OCI-M1 (cell line): ENCODE measurements around the gene NUCKS1.

Source experiments
- DNase-seq: peaks from one replicate; lab custom pipeline; 2025; lab: John Stamatoyannopoulos, UW

NUCKS1 gene

GRCh38 chr1:205699416-205699815 lies 50.6 kb downstream of the NUCKS1 start:
- no peak for DNase-seq

DNA sequence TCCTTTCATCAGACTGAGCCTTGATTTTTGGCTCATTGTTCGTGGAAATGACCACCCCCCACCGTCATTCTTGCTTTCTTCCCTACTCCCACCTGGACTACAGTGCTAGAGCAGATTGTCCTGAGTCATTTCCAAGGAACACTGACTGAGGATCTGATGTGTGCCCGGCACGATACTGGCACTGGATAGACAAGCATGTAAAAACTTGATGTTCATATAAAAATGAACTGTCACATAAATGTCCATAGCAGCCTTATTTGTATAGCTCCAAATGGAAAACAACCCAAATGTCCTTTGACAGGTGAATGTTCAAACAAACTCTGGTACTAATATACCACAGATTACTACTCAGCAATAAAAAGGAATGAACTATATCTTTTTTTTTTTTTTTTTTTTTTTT lies 51.1 kb downstream of the NUCKS1 start:
- no peak for DNase-seq

DNA sequence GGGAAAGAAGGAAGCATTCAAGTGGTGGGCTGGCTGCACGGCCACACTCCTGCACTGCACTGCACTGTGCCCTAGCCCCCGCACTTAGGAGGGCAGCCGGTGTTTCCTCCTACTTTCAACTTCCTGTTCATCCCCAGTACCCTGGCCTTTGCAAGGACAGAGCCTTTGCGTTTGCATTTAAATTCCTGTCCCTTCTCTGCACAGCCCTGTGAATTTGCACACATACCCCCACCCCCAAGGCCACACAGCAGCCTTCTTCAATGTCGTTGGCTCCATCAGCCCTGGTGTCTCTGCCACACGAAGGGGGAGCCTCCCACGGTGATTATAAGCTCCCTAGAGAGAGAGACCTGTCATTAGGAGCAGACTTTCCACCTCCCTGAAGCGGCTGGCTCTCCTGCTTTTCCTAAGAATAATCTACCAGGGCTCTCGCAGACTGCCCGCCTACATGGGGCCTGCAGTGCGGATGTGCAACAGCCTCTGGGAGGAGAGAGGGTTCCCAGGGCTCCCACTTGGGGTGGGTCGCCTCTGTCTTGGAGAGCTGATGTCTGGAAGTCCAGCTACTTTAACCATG lies 56.5 kb downstream of the NUCKS1 start:
- DNase-seq: no peak

DNA sequence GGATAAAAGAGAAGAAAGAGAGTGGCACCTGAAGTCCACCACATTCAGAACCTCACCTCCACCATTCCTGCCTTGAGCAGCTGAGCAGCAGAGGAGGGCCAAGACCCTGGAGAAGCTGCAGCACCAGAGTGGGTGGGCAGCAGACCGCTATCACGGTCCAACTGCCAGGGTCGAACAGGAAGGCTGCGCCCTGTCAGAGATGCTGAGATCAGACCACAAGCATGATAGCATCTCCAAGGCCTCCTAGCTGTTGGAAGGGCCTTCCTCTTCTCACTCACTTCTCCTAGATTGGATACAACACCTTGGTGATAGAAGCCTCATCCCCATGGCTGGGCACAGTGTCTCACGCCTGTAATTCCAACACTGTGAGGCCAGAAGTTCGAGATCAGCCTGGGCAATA lies 57.6 kb downstream of the NUCKS1 start:
- DNase-seq: no peak

DNA sequence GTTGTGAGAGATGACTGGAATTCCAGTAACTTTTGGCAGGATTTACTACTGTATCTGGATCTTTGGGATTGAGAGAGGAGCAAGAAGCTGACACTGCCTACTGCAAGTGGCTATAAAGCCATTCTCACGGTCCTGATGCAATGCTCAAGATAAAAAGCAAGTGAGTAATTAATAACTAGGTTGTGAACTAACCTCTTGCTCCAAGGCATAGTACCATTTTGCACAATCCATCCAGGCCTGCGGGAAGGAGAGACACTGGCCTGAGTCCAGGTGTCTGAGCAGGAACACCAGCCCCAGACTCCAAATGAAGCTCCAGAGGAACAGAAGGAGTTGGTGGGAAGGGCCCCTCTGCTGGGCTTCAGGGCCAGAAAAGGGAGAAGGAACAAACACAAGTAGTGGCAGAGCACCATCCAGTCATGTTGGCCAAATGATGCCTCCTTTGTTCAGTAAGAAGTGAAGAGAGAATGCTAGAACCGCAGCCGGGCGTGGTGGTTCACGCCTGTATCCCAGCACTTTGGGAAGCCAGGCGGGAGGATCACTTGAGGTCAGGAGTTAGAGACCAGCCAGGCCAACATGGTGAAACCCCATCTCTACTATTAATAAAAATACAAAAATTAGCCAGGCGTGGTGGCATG lies 59.7 kb downstream of the NUCKS1 start:
- DNase-seq: no peak

GRCh38 chr1:205689479-205689878 lies 60.5 kb downstream of the NUCKS1 start:
- no peak for DNase-seq

DNA sequence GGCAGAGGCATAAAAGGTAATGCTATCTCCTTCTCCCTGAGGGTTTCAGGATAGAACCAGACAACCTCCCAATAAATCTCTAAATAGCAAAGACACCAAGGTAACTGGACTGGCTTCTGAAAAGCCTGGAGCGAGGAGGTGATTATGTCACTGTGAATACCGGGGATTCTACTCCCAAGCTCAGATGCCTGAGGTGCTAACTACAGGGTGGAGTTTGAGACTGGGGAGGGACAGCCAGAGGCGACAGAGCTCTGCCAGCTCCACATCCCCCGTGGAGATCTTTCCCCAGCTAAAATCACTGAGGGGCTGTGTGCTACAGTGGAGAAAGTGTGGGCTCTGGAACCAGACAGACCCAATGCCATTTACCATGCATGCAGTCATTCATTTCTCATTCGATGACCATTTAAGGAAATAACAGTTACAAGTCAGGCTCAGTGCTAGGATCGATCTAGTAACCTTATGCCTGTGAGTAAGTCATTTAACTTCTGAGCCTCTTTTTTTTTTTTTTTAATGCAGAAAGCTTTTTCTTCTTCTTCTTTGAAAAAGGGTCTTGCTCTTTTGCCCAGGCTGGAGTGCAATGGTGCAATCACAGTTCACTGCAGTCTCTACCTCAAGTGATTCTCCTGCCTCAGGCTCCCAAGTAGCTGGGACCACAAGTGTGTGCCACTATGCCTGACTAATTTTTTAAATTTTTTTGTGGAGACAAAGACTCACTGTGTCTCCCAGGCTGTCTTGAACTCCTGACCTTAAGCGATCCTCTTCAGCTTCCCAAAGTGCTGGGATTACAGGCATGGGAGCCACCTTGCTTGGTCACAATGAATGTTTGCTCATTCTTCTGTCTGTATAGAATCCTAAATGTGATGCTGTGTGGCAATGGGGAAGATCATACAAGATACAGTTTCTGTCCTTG lies 61.6 kb downstream of the NUCKS1 start:
- DNase-seq: no peak

- DNase-seq: no peak
These were observed 62.7 kb downstream of the NUCKS1 start for GRCh38 chr1:205687242-205687641.

- no peak for DNase-seq
These were observed 68.6 kb downstream of the NUCKS1 start for GRCh38 chr1:205681364-205681763.

- no peak for DNase-seq
These were observed 69.7 kb downstream of the NUCKS1 start, which contains the start of gene SLC45A3 for GRCh38 chr1:205680073-205680851. SLC45A3 (minus strand) TSS chr1:205680509; CDS start chr1:205664656, 15,853 bp downstream.

- DNase-seq: peak; percentile 90
These were observed 71.5 kb downstream of the NUCKS1 start for GRCh38 chr1:205678286-205679111.

- peak; percentile 79 for DNase-seq
These were observed 72.8 kb downstream of the NUCKS1 start for GRCh38 chr1:205677167-205677566.

GRCh38 chr1:205676597-205676996 lies 73.4 kb downstream of the NUCKS1 start:
- DNase-seq: no peak

- no peak for DNase-seq
These were observed 74.0 kb downstream of the NUCKS1 start for GRCh38 chr1:205676002-205676401.

- no peak for DNase-seq
These were observed 74.7 kb downstream of the NUCKS1 start for GRCh38 chr1:205675247-205675646.

DNA sequence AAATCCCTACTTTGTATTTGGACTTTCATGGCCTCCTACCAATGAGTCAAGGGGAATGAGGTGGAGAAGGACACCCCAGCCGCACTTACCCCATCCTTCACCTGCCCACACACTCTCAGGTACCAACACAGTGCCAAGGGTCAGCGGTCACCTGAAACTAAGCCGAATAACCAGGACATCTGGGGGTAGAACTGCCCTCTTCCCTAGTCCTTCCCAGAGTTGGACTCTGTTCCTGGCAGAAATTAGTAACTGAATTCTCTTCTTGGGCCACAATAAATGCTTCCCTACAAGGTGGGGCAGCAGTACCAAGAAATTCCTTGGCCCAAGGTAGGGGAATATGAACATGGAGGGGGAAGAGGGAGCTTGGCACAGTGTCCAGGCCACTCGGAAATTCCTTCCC lies 77.0 kb downstream of the NUCKS1 start:
- no peak for DNase-seq

DNA sequence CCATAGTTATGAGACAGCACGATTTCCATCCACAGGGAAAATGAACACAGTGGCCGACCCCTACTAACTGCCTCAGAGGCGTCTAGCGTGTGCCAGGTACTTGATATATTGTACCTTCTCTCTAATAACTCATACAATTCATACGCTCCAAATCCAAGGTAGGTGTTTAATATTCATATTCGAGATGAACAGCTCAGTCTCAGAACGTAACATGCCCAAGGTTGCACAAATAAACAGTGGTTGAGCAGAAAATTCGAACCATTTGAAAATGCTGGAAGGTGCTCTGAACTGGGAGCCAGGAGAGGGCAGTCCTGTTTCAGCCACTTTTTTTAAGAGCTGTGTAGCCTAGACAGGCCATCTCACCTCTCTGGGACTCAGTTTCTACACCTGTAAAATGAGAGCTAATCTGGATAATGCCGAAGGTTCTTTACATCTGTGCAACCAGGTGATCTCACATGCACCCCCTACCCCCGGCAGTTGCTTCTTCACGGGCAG lies 77.5 kb downstream of the NUCKS1 start:
- DNase-seq: no peak

DNA sequence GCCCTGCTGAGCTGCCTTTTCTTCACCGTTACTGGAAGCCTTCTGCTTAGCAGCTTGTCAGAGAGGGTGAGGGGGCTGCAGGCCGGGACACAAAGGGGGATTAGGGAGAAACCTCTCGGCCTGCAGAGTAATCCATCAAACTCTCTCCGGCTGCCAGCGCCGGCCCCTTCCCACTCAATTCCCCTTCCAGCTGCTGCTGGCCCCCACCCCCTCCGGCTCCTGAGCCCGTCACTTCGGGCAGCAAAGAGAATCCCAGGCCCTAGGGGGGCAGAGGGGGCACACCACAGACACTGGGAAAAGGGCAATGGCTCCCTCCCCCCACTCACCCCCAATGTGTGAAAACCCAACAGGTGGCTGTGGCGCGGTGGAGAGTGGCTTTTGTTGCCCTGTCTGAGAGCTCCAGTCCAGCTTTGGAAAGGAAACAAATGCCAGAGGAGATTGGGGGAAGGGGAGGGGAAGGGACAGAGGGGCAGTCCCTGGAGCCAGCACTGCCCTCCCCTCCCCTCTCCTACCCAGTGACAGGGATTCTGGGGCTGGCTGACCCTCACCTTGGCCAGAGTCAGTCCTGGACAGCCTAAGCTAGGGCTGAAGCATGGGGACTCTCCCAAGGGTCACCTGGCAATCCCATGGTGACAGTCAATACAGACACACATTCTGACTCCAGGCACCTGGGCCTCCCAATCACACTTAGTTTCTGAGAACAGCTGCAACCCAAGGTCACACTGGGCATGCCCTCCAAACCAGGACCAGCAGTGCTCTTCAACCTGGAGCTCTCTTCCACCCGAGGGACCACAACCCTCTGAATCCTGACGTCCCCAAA lies 79.2 kb downstream of the NUCKS1 start:
- no peak for DNase-seq

- no peak for DNase-seq
These were observed 79.9 kb downstream of the NUCKS1 start for GRCh38 chr1:205670150-205670446.

- DNase-seq: no peak
These were observed 80.4 kb downstream of the NUCKS1 start for GRCh38 chr1:205669341-205670149.
